Natural killer cell (primary cell): ENCODE data around the gene ZSWIM8. TPM values are rescaled to one million over a fixed set of nuclear protein-coding genes. Genes with fewer than 3 reads are reported as not detected.

Source experiments
- ATAC-seq, 3 donors: fragments of 150-1000 bp in 2 of 3; fragments of 200-7000 bp in 1 of 3; cut with Tn5 transposase; 1 replicate in 1 of 3; 2 replicates in 2 of 3; pipeline ENCODE4 v1.10.0; 2021; ENCODE audit warnings: mild to moderate bottlenecking in 2 of 3, moderate library complexity in 2 of 3
- DNase-seq, 2 donors: peaks; one replicate each; pipeline versions ENCODE4 v3.0.0 to v3.0.0-alpha.2; 2013 to 2021; ENCODE audit warnings: mixed read lengths in 1 of 2
- H3K27ac ChIP-seq: one replicate; pipeline ENCODE4 v1.5.1; 2013; ENCODE audit warnings: mild to moderate bottlenecking, low read length
- H3K27me3 ChIP-seq: one replicate; pipeline ENCODE4 v1.6.1; 2013; ENCODE audit warnings: low read length; ENCODE audit not compliant: control insufficient read depth, insufficient read depth
- H3K36me3 ChIP-seq: one replicate; pipeline ENCODE4 v1.6.1; 2013; ENCODE audit warnings: low read length; ENCODE audit not compliant: control insufficient read depth, insufficient read depth
- H3K4me1 ChIP-seq: one replicate; pipeline ENCODE4 v1.6.1; 2013; ENCODE audit warnings: low read length; ENCODE audit not compliant: control insufficient read depth, insufficient read depth
- H3K4me3 ChIP-seq: one replicate; pipeline ENCODE4 v1.5.1; 2013; ENCODE audit warnings: low read length
- H3K9me3 ChIP-seq: one replicate; pipeline ENCODE4 v1.6.1; 2013; ENCODE audit warnings: low read length; ENCODE audit not compliant: control insufficient read depth, insufficient read depth
- H3K27ac Mint-ChIP-seq, 2 donors: one replicate each; pipeline ENCODE4 v1.8.0; 2022; ENCODE audit warnings: mild to moderate bottlenecking in 2 of 2, mixed read lengths in 2 of 2, moderate library complexity in 1 of 2
- H3K27me3 Mint-ChIP-seq, 2 donors: one replicate each; pipeline ENCODE4 v1.8.0; 2022; ENCODE audit warnings: low read depth in 2 of 2, mixed read lengths in 2 of 2
- H3K36me3 Mint-ChIP-seq: one replicate; pipeline ENCODE4 v1.8.0; 2022; ENCODE audit warnings: mixed read lengths
- H3K4me1 Mint-ChIP-seq, 2 donors: one replicate each; pipeline ENCODE4 v1.8.0; 2022; ENCODE audit warnings: mixed read lengths in 2 of 2
- H3K4me3 Mint-ChIP-seq: one replicate; pipeline ENCODE4 v1.8.0; 2022; ENCODE audit warnings: mild to moderate bottlenecking, moderate library complexity, mixed read lengths
- H3K9me3 Mint-ChIP-seq, 2 donors: one replicate each; pipeline ENCODE4 v1.8.0; 2022; ENCODE audit warnings: mixed read lengths in 2 of 2
- CTCF ChIP-seq: fragments of 200-600 bp; IDR thresholded peaks from one replicate; pipeline ENCODE4 v1.8.0; 2022; ENCODE audit warnings: antibody characterized with exemption
- WGBS: methylation state at CpG from one replicate; pipeline ENCODE4 v1.1.7; 2013; ENCODE audit warnings: missing lambda C conversion rate; ENCODE audit not compliant: insufficient coverage; 5-methylcytosine and 5-hydroxymethylcytosine counted together
- intact Hi-C: fragments of 100-400 bp; cut with micrococcal nuclease; formaldehyde crosslinking; loops from one replicate; pipeline ENCODE4 v1.14.2; 2022
- total RNA-seq, 4 donors: library from RNA; stranded (reverse); fragments of 120-200 nt in 1 of 4; gene quantifications; one replicate each; pipeline versions ENCODE4 v1.2.3 to v1.2.4, GENCODE V29; 2013 to 2022

ZSWIM8 gene
- total RNA-seq, 3 donors from 2014 or later (not counting 1 experiment from before 2014, with no cell fraction given) = 157 to 161 (median 159) TPM

GRCh38 chr10:73806176-73806950, 21.0 kb downstream of the ZSWIM8 start:
- H3K9me3 ChIP-seq = no peaks in the 10 kb centered on the region
- peak overlapping the region in 1 of 2 donors; percentile 63 for H3K27ac Mint-ChIP-seq
- H3K27me3 Mint-ChIP-seq = no peaks in the 10 kb centered on the region
- H3K4me1 ChIP-seq = peaks cover 32% of the 10 kb centered on the region
- H3K4me3 ChIP-seq = no peak overlapping the region
- DNase-seq = no peak
- H3K36me3 Mint-ChIP-seq = peaks cover 6% of the 10 kb centered on the region
- 94% methylated on average over 14 of the region's 14 CpGs for WGBS
- intact Hi-C loops = no loop called here
- no peak for TF ChIP-seq CTCF
- peaks cover 23 to 47% of the 10 kb centered on the region in 2 donors for H3K4me1 Mint-ChIP-seq
- no peaks in the 10 kb centered on the region for H3K9me3 Mint-ChIP-seq
- no peak for ATAC-seq
- no peak overlapping the region for H3K27ac ChIP-seq
- no peak overlapping the region for H3K4me3 Mint-ChIP-seq
- H3K27me3 ChIP-seq = no peaks in the 10 kb centered on the region
- peaks cover 67% of the 10 kb centered on the region for H3K36me3 ChIP-seq

GRCh38 chr10:73807471-73807870, 22.1 kb downstream of the ZSWIM8 start:
- H3K4me1 ChIP-seq = peaks cover 37% of the 10 kb centered on the region
- 97% methylated on average over 14 of the region's 14 CpGs for whole genome bisulfite sequencing
- ATAC-seq (no peak), DNase-seq (no peak)
- Mint-ChIP-seq H3K36me3 (peaks cover 6% of the 10 kb centered on the region), H3K9me3 (no peaks in the 10 kb centered on the region), H3K4me3 (no peak overlapping the region), H3K27ac (no peak overlapping the region), H3K27me3 (no peaks in the 10 kb centered on the region), H3K4me1 (peaks cover 23 to 47% of the 10 kb centered on the region in 2 donors)
- H3K9me3 ChIP-seq = no peaks in the 10 kb centered on the region
- intact Hi-C loops = no loop called here
- H3K27me3 ChIP-seq = no peaks in the 10 kb centered on the region
- no peak for TF ChIP-seq CTCF
- no peak overlapping the region for H3K4me3 ChIP-seq
- H3K36me3 ChIP-seq = peaks cover 56% of the 10 kb centered on the region
- H3K27ac ChIP-seq = no peak overlapping the region

GRCh38 chr10:73808021-73808815, 22.8 kb downstream of the ZSWIM8 start:
- no peaks in the 10 kb centered on the region for H3K27me3 Mint-ChIP-seq
- H3K27ac Mint-ChIP-seq = peak overlapping the region in 1 of 2 donors; percentile 14
- 87% methylated on average over 16 of the region's 16 CpGs for WGBS
- H3K27me3 ChIP-seq = no peaks in the 10 kb centered on the region
- H3K4me1 Mint-ChIP-seq = peaks cover 31 to 42% of the 10 kb centered on the region in 2 donors
- H3K36me3 ChIP-seq = peaks cover 52% of the 10 kb centered on the region
- H3K4me3 Mint-ChIP-seq = no peak overlapping the region
- no peak for TF ChIP-seq CTCF
- no peak overlapping the region for H3K4me3 ChIP-seq
- H3K9me3 ChIP-seq = no peaks in the 10 kb centered on the region
- H3K9me3 Mint-ChIP-seq = no peaks in the 10 kb centered on the region
- DNase-seq = no peak
- no peaks in the 10 kb centered on the region for H3K36me3 Mint-ChIP-seq
- peaks cover 37% of the 10 kb centered on the region for H3K4me1 ChIP-seq
- intact Hi-C loops = no loop called here
- ATAC-seq = no peak
- H3K27ac ChIP-seq = no peak overlapping the region
